HG02981 (cell line): ENCODE data around the gene PDSS2.
"Not testable (repeated sequence)": the region's sequence is repeated elsewhere in the genome, so short reads cannot be mapped to it uniquely, and the experiment has no call there.

Source experiments
- ATAC-seq: cut with Tn5 transposase; IDR thresholded peaks from one replicate; pipeline ENCODE4 v1.9.1; 2021; ENCODE audit warnings: mild to moderate bottlenecking, moderate library complexity; ENCODE audit not compliant: unreplicated experiment

PDSS2 gene

GRCh38 chr6:107280001-107280400 lies 179.4 kb downstream of the PDSS2 start:
- not testable (repeated sequence) for ATAC-seq

DNA sequence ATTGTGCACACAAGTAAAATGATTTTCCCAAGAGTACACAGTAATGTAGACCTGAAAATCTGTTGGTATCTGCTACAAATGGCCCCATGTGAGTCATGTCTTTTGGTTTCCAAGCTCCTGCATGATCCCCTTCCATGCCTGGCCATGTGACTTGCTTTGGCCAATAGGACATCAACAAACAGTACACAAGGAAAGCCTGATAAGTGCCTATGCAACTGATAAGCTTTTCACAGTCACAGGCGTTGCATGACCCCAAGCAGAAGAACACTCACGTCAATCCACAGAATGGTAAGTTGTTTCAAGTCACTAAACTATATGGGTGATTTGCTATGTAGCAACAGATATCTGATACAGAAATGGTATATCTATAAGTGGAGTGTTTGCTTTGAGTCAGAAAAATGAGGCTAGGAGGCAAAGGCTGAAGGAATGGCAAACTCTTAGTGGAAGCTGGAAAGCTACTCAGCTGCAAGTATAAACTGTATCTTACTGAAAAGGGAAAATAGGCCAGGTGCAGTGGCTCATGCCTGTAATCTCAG lies 184.0 kb downstream of the PDSS2 start:
- ATAC-seq, result no peak

DNA sequence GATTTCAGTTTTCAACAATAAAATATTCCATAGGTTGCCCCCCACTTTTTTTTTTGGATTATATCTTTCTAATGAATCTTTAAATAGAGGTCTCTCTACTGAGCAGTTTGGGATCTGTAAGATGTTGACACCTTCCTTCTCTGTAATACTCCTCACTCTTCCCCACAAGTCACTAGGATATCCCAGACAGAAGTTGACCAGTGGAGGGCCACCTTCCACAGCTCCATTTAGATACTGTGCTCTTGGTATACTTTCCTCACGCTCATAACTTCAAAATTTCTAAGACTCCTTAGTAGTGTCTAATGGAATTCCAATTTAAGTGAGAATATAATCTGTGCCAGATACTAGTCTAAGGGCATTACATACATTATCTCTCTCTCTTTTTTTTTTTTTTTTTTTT lies 185.1 kb downstream of the PDSS2 start:
- ATAC-seq, result no peak

DNA sequence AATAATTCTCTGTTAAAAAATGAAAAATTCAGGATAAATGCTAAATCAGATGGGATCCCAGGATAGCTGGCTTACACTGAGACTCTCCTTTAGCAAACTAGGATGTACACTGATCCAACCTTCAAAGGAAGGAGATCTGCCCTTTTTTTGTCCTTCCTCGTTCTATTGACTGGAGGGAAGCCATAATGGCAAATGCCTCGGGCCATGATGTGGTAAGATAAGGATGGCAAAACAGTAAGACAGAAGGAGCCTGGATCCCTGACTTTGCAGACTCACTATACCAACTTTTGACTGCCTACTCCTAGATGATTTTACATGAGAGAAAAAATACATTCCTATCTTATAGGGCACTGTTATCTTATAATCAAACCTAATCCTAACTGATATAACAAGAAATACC lies 187.1 kb downstream of the PDSS2 start:
- no peak for ATAC-seq

DNA sequence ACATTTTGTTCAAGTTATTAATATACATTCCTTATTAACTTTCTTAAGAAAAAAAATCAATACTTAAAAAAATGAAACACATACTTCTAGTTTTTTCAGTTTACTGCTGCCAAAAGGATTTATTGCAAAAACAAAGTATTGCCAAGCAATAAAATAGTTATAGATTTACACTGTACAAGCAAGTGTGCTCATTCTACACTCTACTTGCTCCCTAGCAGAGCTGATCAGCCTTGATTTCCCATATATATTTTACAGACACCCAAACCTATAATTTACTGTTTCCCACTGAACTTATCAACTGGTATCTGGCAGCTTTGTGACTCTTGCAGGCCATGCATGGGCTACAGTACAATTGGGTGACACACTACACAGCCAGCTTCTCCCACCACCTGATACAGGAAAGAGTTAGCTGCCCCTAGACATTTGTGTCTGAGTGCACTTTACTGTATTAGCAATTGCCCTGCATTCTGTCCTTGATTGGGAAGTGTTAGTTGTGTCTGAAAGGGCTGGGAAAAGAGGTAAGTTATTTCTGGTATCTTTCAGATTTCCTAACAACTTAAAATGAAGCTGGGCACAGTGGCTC lies 188.1 kb downstream of the PDSS2 start:
- no peak for ATAC-seq

GRCh38 chr6:107267634-107268033 lies 191.7 kb downstream of the PDSS2 start:
- ATAC-seq, result no peak

- no peak for ATAC-seq
Observed at GRCh38 chr6:107267006-107267405, 192.4 kb downstream of the PDSS2 start.

- no peak for ATAC-seq
Observed at GRCh38 chr6:107266563-107266962, 192.8 kb downstream of the PDSS2 start.

- no peak for ATAC-seq
Observed at GRCh38 chr6:107264357-107264840, 195.0 kb downstream of the PDSS2 start.

DNA sequence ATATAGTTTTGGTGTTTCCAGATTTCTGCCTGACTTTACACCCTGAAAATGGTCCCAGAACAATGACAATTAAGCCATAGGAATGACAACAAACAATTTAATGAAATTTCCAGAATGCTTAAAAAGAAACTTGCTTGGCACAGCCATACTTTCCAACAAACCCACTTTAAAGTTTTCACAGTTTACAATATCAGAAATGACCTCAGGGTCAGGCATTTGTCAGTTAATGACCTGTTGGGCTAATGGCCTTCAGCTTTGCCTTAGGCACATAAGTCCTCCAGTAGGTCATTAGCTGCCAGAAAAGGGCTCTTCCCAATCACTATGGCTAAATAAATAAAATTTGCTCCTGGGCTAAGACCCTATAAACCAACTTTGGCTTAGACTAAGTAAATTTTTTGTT lies 199.4 kb downstream of the PDSS2 start:
- ATAC-seq, result no peak

- ATAC-seq, result no peak
Observed at GRCh38 chr6:107248147-107248546, 211.2 kb downstream of the PDSS2 start.

GRCh38 chr6:107246972-107247615 lies 212.3 kb downstream of the PDSS2 start:
- no peak for ATAC-seq

- no peak for ATAC-seq
Observed at GRCh38 chr6:107246249-107246971, 213.0 kb downstream of the PDSS2 start.

DNA sequence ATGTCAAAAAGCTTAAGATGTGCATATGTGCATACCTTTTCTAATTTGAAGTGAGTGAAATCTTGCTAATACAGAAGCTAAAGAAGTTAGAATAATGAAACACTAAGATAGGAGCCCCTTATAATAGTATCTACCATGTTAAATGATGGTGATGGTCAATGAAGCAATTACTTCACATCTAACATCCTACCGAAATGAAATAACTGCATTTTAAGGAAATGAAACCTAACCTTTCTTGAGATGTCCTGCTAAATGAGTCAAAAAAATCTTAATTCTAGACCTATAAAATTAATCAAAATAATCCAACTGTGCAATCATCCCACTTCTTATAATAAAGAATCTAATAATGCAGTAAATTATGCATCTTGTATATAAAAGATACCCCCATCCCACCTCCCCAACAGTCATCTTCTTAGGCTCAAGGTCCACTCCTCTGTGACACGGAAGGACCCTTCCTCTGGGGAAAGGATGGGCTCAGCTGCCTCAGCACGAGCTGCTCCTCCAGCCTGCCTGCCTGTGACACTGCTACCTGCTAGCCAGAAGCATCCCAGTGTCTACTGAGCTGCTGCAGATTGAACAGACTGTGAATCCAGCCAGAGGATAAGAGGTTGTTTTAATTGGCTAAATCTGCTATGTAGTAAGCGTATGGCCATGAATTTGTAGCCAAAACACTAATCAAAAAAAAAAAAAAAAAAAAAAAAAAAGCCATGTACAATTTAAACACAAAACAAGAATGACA lies 214.5 kb downstream of the PDSS2 start:
- no peak for ATAC-seq

DNA sequence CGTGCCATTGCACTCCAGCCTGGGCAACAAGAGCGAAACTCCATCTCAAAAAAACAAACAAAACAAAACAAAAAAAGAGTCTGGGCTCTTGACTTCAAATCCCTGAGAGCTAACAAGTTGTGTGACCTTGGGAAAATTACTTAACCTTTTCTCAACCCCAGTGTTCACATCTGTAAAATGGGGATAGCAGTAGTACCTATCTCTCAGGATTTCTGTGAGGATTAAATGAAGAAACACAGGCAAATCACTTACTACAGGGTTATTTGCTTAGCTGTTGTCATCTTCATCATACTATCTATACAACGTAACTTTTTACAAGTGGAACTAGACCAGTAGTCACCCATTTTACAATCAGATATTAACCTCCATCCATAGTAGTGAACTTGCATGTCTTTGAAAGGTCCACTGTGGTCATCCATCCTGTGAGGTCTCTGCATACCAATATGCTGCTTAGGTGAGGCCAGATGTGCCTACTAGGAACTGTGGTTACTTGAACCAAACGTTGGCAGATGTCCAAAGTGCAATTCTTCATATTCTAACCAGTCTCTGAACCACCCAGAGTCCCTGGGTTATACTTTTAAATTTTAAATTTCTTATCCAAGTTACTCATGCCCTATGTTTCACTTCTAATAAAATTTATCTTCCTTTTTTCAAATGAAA lies 215.2 kb downstream of the PDSS2 start:
- no peak for ATAC-seq

DNA sequence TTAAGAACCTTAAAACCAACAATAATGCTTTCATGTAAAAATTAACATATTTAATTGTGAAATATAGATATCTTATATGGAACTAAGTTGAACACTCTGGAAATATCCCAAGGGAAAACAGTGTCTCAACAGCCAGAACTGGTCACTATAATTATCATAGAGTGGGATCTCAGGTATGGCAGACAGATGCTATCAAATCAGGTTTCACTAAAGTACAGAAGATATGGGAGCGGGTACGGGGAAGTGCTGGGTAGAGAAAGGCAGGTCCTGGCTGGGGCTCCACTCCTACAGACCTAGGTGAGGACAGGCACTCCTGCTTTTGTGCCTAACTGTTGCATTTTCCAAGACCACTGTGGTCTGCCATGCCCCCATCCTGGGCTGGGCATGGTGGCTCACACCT lies 215.9 kb downstream of the PDSS2 start:
- ATAC-seq, result no peak

- ATAC-seq, result no peak
Observed at GRCh38 chr6:107237992-107238660, 221.2 kb downstream of the PDSS2 start.

GRCh38 chr6:107235511-107235910 lies 223.9 kb downstream of the PDSS2 start:
- no peak for ATAC-seq

- ATAC-seq, result no peak
Observed at GRCh38 chr6:107235007-107235406, 224.4 kb downstream of the PDSS2 start.

DNA sequence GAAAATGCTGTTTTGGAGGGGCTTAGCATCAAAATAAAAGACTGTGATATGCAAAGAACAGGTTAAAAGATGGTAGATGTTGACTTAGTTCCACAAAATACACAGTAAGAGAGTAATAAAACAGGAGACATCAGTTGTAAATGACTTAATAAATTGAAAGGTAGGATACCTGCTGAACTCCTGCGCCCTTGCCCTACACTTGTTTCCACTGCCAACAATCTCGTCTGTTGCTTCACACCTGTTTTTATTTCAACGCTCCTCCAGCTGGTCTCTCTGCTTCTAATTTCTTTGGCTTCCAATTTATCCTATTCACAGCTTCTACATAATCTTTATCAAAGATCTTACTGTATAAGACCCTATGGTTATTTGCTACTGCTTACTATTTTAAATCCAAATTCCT lies 228.1 kb downstream of the PDSS2 start:
- ATAC-seq, result no peak
